Measurements from ENCODE around the gene SLC16A5.

- TF ChIP-seq RARB (CRISPR knock-in tag; IDR thresholded peaks at IDR 0.05) (no peak), ZC3H10 (CRISPR knock-in tag; IDR thresholded peaks at IDR 0.05) (no peak), ISL1 (CRISPR knock-in tag; IDR thresholded peaks at IDR 0.05) (no peak), ZFP3 (CRISPR knock-in tag; IDR thresholded peaks at IDR 0.05) (no peak), PPARA (CRISPR knock-in tag; IDR thresholded peaks at IDR 0.05; ENCODE audit: borderline replicate concordance) (no peak), CSRNP3 (CRISPR knock-in tag; IDR thresholded peaks at IDR 0.05) (no peak), POU6F1 (CRISPR knock-in tag; IDR thresholded peaks at IDR 0.05; ENCODE audit: borderline replicate concordance, low read depth) (no peak), CSDC2 (CRISPR knock-in tag; IDR thresholded peaks at IDR 0.05) (no peak), PATZ1 (CRISPR knock-in tag; IDR thresholded peaks at IDR 0.05; ENCODE audit: borderline replicate concordance) (no peak)
Observed at GRCh38 chr17:75135452-75135851, 47.7 kb downstream of the SLC16A5 start.

Data from SK-N-SH treated with all-trans-retinoic acid at 6 μM for 48 hours (cell line).